ENCODE results near the gene SPAG17. TPM values are rescaled to one million over a fixed set of nuclear protein-coding genes. Genes with fewer than 3 reads are reported as not detected.
"Not testable (repeated sequence)": the region's sequence is repeated elsewhere in the genome, so short reads cannot be mapped to it uniquely, and the experiment has no call there.

SPAG17 gene
- total RNA-seq, 1 donor from 2014 or later = not detected

DNA sequence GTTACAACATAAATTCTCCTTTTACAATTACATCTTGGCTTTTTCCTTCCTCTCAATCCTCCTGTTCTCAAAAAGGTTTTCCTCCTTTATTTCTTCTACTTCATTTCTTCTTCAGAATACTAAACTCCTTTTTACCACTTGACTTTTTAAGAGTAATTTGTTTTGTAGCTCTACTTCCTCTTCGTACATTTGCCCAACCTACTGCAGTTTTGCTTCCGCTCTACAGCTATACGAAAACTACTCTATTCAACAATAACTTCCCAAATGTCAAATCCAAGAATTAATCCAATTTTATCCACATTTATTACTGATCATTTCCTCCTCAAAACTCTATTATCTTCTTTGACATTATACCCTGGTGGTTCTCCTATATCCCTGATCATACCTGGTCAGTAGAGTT is 259.0 kb downstream of the SPAG17 start:
- no peak for DNase-seq
- Histone ChIP-seq H3K9me3 (replicated peaks) (no peaks in the 10 kb centered on the region), H3K36me3 (no peaks in the 10 kb centered on the region), H3K27ac (replicated peaks) (no peak overlapping the region), H3K4me1 (peaks cover 39% of the 10 kb centered on the region), H3K4me3 (no peak overlapping the region), H3K27me3 (ENCODE audit: low read depth) (no peaks in the 10 kb centered on the region)
- TF ChIP-seq, protein P1, sequence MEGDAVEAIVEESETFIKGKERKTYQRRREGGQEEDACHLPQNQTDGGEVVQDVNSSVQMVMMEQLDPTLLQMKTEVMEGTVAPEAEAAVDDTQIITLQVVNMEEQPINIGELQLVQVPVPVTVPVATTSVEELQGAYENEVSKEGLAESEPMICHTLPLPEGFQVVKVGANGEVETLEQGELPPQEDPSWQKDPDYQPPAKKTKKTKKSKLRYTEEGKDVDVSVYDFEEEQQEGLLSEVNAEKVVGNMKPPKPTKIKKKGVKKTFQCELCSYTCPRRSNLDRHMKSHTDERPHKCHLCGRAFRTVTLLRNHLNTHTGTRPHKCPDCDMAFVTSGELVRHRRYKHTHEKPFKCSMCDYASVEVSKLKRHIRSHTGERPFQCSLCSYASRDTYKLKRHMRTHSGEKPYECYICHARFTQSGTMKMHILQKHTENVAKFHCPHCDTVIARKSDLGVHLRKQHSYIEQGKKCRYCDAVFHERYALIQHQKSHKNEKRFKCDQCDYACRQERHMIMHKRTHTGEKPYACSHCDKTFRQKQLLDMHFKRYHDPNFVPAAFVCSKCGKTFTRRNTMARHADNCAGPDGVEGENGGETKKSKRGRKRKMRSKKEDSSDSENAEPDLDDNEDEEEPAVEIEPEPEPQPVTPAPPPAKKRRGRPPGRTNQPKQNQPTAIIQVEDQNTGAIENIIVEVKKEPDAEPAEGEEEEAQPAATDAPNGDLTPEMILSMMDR (IDR thresholded peaks at IDR 0.05; ENCODE audit: borderline replicate concordance) = no peak
- intact Hi-C loops (cut with micrococcal nuclease) = no loop called here

DNA sequence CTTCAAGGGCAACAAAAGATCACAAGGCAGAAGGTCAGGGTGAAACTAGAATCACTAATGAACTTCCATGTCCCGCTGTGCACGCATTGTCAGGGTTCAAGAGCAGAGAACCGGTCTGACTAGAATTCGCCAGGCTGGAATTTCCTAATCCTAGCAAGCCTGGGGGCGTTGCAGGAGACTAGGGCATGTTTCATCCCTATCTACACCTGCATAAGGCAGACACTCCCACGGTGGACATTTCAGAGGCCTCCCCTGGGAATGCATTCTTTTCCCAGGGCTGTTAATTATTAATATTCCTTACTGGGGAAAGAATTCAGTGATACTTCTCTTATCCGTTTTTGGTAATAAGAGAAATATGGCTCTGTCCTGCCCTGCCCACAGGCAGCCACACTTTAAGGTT is 262.3 kb downstream of the SPAG17 start:
- H3K4me1 ChIP-seq; H3K4me3 ChIP-seq; intact Hi-C loops (cut with micrococcal nuclease); H3K27ac ChIP-seq (replicated peaks); DNase-seq; H3K9me3 ChIP-seq (replicated peaks); H3K27me3 ChIP-seq (ENCODE audit: low read depth): not testable (repeated sequence)
- peaks cover 25% of the 10 kb centered on the region for H3K36me3 ChIP-seq

GRCh38 chr1:117921991-117922390 is 263.0 kb downstream of the SPAG17 start:
- intact Hi-C loops (cut with micrococcal nuclease) = no loop called here
- Histone ChIP-seq H3K9me3 (replicated peaks) (no peaks in the 10 kb centered on the region), H3K4me1 (peaks cover 2% of the 10 kb centered on the region), H3K27me3 (ENCODE audit: low read depth) (no peaks in the 10 kb centered on the region), H3K36me3 (peaks cover 33% of the 10 kb centered on the region), H3K27ac (replicated peaks) (no peak overlapping the region), H3K4me3 (no peak overlapping the region)
- no peak for DNase-seq
- TF ChIP-seq, protein P1 (IDR thresholded peaks at IDR 0.05; ENCODE audit: borderline replicate concordance) = no peak

DNA sequence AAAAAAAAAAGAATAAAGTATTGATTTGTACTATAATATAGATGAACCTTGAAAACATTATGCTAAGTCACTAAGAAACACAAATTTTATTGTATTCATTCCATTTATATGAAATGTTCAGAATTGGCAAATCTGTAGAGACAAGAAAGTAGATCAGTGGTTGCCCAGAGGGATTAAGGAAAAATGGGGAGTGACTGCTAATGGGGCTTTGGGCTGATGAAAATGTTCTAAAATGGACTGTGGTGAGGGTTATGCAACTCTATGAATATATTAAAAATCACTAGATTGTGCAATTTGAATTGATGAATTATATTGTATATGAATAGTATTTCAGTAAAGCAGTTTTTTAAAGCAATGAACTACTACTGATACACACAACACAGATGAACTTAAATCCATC is 265.7 kb downstream of the SPAG17 start:
- no peaks in the 10 kb centered on the region for H3K27me3 ChIP-seq (ENCODE audit: low read depth)
- H3K4me1 ChIP-seq = no peaks in the 10 kb centered on the region
- TF ChIP-seq, protein P1 (IDR thresholded peaks at IDR 0.05; ENCODE audit: borderline replicate concordance) = no peak
- H3K27ac ChIP-seq (replicated peaks) = no peak overlapping the region
- DNase-seq = no peak
- H3K9me3 ChIP-seq (replicated peaks) = no peaks in the 10 kb centered on the region
- H3K36me3 ChIP-seq = peaks cover 59% of the 10 kb centered on the region
- no peak overlapping the region for H3K4me3 ChIP-seq
- intact Hi-C loops (cut with micrococcal nuclease) = no loop called here

DNA sequence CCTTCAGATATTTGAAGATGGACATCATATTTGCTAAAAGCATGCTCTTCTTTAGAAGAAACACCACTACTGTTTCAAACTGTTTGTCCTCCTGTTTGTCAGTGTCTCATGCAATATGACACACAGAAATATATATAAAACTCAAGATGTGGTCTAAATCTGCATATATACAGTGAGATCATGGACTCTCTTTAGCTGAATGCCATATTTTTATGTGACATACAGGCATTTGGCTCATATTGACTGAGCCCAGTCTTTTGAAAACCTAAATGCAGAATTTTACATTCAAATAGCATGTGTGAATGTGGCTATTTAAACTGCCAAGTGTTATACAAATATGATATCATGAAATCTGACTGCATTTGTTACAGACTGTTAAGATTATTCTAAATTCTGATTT is 274.0 kb downstream of the SPAG17 start:
- Histone ChIP-seq H3K36me3 (peaks cover 94% of the 10 kb centered on the region), H3K4me1 (no peaks in the 10 kb centered on the region), H3K27ac (replicated peaks) (no peak overlapping the region), H3K4me3 (no peak overlapping the region), H3K9me3 (replicated peaks) (no peaks in the 10 kb centered on the region), H3K27me3 (ENCODE audit: low read depth) (no peaks in the 10 kb centered on the region)
- intact Hi-C loops (cut with micrococcal nuclease) = no loop called here
- TF ChIP-seq, protein P1 (IDR thresholded peaks at IDR 0.05; ENCODE audit: borderline replicate concordance) = no peak
- no peak for DNase-seq

DNA sequence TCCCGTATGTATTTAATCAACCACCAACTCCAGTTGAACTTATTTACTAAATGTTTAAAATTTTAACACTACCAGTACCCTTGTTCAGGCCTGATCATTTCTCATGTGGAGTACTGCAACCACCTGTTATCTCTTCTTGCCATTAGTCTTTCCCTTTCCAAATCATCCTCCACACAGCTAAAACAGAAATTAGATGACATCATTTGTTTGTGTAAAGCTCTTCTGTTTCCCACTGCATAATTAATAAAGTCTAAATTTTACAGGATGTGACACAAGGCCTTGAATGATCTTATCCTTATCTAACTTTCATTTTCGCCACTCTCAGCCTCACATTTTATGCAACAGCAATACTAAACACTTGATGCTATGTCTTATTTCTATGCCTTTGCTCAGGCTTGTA is 280.0 kb downstream of the SPAG17 start:
- intact Hi-C loops (cut with micrococcal nuclease) = no loop called here
- no peaks in the 10 kb centered on the region for H3K27me3 ChIP-seq (ENCODE audit: low read depth)
- peaks cover 87% of the 10 kb centered on the region for H3K36me3 ChIP-seq
- H3K4me1 ChIP-seq = no peaks in the 10 kb centered on the region
- H3K4me3 ChIP-seq = no peak overlapping the region
- no peaks in the 10 kb centered on the region for H3K9me3 ChIP-seq (replicated peaks)
- DNase-seq = no peak
- TF ChIP-seq, protein P1 (IDR thresholded peaks at IDR 0.05; ENCODE audit: borderline replicate concordance) = no peak
- H3K27ac ChIP-seq (replicated peaks) = no peak overlapping the region
